ENCODE results near the gene C16orf90.

The C16orf90 gene

DNA sequence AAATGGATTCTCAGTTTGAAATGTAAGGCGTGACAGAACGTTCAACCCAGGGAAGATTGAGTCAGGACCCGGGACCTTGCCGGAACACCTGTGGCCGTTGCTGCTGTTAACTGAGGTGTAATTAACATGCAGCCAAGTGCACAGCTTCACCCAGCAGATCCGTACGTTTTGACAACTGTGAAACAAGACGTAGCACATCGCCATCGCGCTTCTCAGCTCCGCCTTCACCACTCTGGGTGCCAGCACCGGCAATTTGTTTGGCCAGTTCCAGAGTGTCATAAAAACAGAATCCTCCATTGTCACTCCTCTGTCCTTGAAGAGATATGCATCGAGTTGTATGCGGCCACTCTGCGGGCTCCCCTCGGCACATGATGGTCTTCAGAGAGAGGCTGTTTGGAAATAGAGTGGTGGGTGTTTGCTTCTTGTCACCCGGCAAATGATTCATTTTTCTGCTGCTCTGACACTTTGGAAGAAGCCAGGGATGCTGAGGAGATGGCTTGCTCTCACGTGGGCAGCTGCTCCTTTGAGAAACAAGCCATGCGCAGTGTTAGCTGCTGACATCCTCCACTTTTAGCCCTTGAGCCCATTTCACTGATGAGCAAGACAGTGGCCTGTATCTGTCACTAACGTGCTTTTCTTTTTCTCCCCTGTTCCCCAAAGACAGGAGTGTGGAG, 29.2 kb downstream of the C16orf90 start:
- no peak for DNase-seq (ENCODE audit: low read depth in 2 of 2)

DNA sequence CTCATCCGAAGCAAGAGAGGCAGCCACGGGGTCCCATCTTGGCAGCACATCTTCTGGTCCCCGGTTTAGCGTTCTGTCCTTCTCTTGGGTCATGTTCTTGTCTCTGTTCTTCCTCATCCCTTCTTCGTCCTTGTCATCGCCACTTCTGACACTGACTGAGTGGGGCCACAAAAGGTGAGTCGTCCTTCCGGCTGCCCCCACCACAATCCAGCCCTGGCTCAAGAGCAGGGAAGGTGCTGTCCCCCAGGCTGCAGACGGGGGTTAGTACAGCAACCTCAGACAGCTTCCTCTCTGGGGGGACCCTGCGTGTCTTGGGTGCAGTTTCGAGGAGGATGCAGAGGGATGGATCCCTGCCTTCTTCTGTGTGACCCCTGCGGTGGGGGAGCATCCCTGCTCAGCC, 30.0 kb downstream of the C16orf90 start:
- no peak for DNase-seq (ENCODE audit: low read depth in 2 of 2)

DNA sequence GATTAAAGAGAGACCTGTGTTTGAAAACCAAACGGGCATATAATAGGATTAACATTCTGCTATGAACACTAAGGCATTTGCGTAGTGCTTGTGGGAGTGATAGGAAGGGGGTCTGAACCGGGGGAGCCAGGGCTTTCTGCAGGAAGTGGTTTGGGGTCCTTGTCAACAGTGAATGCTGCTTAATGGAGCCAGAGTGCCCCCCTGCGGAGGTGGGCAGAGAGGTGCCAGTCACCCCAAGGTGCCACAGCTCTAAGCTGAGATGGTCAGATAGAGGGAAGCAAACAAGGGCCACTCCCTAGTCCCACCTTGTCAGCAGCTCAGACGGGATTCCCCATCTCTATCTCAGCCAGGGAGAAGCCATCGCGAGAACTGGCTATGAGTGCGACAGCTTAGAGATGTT, 34.1 kb downstream of the C16orf90 start:
- no peak for DNase-seq (ENCODE audit: low read depth in 2 of 2)

DNA sequence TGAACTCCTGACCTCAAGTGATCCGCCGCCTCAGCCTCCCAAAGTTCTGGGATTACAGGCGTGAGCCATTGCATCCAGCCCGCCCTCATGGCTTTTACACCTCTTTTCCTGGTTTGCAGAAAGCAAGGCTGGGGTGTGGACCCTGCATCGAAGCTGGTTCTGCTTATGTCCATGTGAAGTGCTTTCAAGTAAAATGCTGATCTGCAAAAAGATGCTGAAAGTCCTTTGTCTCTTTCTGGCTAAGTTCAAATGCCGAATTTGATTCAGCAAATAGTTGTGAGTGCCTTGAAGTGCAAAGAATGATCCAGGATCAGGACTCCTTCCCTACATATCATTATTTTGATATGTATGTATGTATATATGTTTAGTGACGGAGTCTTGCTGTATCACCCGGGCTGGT, 34.7 kb downstream of the C16orf90 start:
- no peak for DNase-seq (ENCODE audit: low read depth in 2 of 2)

DNA sequence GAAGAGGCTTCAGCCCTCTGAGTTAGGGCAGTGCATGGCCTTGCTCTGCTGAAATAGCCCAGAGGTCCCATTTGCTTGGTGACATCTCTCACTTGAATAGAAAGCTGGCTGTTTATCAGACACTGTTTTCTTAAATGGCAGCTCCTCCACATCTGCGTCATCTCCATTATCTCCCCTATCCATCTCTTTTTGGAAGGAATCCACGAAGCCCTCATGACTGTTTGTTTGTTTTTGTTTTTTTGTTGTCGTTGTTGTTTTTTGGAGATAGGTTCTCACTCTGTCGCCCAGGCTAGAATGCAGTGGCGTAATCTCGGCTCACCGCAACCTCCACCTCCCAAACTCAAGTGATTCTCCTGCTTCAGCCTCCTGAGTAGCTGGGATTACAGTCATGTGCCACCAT, 35.2 kb downstream of the C16orf90 start:
- no peak for DNase-seq (ENCODE audit: low read depth in 2 of 2)

DNA sequence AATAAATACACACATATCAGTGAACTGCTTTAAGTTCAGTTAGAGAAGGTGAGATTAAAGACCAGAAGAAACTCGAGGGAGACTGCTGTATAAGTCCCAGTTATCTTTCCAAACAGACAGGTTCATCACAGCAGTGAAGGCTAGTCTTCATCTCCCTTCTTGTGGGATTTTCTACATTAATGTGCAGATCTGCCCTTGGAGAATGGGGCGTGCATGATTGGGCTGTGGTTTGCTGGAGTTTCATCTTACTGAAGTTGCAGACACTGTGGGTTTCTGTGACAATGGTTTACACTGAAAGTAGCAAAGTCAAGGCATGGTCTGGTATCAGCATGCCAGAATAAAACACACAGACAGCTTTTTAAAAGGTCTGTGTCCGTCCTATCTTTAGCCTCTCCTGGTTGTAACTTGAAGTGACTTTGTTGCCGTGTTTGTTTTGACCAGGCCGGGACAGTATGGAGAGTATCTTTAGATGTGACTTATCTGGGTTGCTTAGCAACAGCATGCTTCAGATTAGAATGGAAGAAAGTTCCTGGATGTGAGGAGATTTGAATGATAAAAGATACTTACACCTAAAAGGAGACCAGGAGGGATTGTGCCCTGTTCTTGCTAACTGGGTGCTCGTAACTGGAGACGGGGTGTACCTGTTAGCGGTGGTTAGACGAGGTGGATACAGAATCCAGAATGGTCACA, 35.7 kb downstream of the C16orf90 start:
- no peak for DNase-seq (ENCODE audit: low read depth in 2 of 2)

DNA sequence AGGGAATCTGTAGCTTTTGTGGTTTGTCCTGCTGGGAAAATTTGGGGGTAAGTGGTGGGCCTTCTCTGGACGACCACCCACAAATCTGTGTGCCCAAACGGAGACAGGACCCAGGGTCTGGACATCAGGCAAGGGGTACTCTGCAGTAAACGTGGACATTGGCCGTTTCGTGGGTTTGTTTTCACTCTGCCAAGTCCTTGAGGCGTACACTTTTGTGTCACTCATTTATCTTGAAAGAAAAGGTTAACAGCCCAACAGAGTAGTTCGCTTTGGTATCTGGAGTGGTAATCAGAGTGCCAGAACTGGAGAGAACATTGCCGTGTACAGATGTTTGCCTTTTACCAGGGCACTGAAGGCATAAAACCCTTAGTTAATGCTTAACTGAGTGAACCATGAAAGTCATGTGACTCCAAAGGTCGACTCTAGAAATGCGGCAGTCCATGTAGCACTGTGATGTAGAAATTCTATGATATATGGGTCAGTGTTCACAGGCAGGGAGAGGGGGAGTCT, 36.4 kb downstream of the C16orf90 start:
- no peak for DNase-seq (ENCODE audit: low read depth in 2 of 2)

DNA sequence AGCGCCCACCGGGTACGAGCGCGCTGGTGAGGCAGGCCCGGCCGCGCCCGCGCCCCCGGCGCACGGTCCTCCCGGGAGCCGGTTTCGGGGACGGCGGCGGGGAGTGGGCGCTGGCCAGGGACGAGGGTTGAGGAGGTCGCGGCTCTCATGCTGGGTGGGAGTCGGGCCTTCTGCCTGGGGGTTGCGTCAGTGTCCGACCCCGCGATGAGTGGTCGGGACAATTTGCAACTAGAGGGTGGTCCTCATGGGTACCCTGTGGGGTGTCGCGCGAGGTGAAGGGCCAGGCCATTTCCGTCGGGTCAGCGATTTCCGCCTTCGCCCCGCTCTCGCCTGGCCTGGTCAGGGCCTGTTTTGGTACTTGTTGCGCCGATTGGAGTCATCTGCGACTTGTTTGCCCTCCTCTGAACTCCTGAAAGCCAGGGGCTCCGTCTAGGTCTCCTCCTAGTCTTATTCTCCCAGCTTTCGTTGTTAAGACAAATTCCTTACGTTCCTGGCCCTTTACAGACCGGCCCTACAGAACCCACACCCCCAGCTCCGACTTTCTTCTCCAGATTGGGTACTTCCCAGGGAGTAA, 36.9 kb downstream of the C16orf90 start:
- DNase-seq (ENCODE audit: low read depth in 2 of 2), result no peak

DNA sequence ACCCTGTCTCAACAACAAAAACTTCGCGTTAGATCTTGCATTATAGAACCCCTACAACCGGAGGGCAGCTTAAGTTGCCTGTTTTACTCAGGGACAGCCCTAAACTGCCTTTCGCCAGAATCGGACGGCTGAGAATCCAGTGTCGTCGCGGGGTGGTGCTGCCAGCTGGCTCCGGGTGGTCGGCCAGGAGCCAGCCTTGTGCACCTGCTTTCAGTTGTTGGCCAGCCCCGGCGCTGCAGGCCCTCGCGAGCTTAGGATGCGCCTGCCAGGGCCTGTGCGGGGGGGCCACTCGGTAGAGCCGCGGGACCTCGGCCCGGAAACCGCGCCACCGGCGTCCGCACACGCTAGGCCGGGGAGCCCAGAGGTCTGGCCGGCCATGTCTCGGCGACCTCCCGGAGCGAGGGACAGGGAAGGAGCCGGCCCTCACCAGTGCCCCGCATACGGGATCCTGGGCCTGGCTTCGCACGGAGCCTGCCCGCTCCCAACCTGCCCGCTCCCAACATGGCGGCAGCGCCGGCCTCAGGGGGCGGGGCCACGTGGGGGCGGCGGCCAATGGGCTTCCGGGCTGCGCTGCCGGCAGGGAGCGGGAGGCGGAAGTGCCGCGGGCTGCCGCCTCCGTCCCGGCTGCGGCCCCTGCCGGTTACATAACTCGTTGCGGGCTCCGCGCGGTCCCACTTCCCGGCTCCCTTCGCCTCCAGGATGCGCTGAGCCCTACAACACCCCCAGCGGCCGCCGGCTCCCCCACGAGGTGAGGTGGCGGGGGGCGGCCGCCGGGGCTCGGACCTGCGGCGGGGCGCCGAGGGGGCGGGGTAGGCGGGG, 37.6 kb downstream of the C16orf90 start:
- DNase-seq (ENCODE audit: low read depth in 2 of 2), result peak; percentile 77 to 88

DNA sequence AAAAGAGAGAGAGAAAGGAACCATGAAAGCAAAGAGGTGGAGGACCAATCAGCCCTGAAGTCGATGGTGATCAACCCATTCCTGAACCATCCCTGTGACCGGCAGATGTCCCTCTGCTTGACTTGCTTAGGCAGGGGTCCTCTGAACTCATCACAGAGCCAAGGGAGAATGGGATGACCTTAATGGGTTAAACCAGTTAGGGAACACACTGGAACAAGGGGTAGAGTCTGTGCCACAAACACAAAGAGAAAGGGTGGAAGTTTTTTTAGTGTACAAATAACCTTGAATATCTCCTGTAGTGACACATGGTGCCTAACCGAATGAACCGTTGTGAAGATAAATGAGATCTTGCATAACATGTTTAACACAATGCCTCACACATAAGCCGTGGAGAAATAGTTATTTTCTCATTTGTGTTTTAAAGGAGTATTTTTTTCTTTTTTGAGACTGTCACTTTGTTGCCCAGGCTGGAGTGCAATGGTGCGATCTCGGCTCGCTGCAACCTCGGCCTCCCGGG, 40.6 kb downstream of the C16orf90 start:
- DNase-seq (ENCODE audit: low read depth in 2 of 2), result no peak

DNA sequence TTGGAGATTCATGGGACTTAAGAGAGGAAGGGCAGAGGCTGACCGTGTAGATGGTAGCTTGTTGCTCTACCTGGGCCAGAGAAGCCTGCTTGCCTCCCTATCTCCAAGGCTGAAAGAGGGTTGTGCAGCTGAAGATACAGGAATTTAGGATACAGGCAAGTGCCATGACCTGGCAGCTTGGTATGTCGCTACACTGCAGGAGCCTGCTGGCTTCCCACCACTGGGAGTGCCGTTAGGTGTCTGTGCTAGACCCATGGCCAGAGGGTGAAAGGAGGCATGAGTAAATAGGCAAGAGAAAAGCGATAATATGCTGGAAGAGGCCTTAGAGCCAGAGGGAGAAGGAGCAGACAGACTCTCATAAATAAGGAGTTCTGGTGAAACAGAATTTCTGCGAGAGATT, 41.2 kb downstream of the C16orf90 start:
- DNase-seq (ENCODE audit: low read depth in 2 of 2), result no peak

DNA sequence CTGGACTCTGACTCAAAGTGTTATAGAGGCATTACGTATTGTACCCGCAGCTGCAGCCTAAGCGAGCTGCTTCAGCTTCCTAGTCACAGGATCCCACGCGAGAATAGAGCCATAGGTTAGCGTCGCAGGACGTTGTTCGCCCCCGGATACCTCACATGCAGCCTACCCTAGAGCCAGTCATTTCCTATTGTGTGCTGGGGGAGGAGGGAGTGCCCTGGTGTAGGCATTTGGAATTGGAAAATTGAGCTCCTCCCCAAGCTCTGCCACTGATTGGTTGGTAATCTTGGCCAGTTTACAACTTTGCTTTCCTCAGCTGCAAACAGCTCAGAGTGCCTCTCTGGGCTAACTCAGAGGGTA, 51.3 kb downstream of the C16orf90 start:
- DNase-seq (ENCODE audit: low read depth in 2 of 2), result peak in 1 of 2 donors; percentile 48

Data from stimulated activated CD4-positive, alpha-beta T cell treated with anti-CD3 and anti-CD28 coated beads, Interleukin-15, amount 100 ng/mL, for 48 hours (primary cell).